GM19023 (cell line): ENCODE results near the gene MACIR.
"Not testable (repeated sequence)": the region's sequence is repeated elsewhere in the genome, so short reads cannot be mapped to it uniquely, and the experiment has no call there.

Source experiments
- ATAC-seq: cut with Tn5 transposase; IDR thresholded peaks from one replicate; pipeline ENCODE4 v1.9.1; 2021; ENCODE audit warnings: mild to moderate bottlenecking, moderate library complexity; ENCODE audit not compliant: unreplicated experiment

MACIR gene, protein sequence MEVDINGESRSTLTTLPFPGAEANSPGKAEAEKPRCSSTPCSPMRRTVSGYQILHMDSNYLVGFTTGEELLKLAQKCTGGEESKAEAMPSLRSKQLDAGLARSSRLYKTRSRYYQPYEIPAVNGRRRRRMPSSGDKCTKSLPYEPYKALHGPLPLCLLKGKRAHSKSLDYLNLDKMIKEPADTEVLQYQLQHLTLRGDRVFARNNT

GRCh38 chr5:103258368-103258956 is at the start of gene MACIR:
Gene MACIR (plus strand): TSS chr5:103258763. CDS start chr5:103275920, 17,157 bp downstream.
- ATAC-seq = peak; percentile 83

DNA sequence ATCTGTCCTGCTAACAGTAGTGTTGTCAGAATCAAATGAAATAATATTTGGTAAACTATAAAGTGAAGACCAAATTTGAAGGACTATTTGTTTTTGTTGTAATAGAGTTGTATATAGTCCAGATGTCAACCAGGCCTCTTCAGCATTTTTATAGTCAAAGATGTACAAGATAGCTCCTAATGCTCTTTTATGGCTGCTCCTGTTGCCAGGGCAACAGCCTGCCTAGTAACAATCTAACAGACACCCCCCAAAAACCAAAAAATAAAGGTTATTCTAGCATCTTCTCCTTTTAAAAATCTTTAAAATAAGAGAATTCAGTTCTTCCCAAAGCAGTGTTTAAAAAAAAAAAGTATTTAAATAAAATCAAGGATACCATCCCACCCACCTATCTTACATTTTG is 49.5 kb upstream of the MACIR start:
- no peak for ATAC-seq

GRCh38 chr5:103210952-103211351 is 47.6 kb upstream of the MACIR start:
- no peak for ATAC-seq

DNA sequence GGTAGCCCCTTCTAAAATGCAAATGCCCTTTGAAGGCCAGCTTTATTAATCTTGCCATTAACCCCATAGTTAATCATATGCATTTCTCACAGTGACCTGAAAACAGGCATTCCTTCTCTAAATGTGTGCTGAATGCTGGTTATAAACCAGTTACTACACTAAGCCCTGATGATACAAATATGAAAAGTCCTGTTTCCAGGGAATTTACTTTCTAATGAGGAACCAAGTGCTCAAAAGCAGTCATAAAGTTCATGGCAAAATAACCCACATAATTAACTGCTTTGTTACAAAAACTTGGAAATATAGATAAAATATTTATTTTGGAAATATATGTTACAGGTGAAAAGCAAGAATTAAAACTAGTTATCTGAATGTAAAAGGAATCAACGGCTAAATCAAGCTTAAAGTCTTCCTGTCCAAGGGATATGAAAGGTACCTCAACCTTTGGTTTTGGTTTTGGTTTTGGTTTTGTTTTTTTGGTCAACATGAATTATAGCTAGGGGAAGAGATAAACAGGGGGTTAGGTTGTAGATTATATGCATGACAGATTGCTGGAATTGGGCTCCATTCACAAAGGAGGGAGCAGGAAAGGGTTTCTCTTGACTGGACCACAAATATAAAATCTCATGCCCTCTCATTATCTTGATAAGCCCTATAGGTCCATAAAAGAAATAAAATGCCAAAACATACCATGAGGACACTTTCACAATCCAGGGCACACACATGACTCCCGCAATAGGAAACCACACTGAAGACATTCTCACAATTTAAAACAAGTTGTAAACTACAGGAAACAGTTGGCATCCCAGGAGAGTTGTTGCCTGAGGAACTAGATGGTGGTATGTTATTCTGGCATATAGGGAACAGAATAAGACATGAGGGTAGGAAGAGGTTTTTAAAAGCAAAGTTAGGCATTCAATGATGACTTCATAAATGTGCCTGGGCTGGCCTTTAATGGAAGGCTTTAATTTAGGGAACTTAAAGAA is 46.7 kb upstream of the MACIR start:
- ATAC-seq = peak; percentile 79

DNA sequence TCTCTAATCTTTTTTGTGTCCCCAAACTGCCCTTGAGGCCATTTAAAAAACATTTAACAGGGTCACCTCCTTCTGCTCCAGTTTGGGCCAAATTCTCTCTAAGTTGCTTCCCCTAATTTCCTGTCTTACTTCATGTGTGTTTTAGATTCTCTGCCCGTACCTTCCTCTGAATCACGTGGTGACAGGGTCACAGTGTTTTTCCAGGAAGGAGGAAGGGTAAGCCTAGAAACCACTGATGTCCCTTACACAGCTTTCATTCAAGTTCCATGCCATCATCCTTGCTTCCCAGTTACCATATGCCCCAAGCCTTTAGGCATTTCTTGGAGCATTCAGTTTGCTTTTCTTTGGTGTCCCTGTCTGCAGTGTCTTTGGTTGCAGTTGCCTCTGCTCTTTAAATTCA is 42.4 kb upstream of the MACIR start:
- no peak for ATAC-seq

DNA sequence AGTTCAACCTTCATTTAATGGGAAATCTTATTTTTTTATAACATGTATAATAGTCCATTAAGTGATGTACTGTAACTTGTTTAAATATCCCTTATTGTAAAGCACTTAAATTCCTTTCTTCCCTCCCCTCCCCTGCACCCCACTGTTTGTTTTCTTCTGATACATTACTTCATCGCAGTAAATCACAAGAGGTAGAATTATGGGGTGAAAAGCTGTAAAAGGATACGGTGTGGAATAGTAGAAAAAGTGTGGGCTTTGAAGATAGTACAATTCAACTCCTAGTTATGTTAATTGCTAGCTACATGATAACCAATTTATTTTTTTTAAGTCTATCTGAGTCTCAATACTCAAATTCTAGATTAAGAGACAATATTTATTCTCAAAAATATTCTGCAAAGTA is 41.9 kb upstream of the MACIR start:
- ATAC-seq = no peak

DNA sequence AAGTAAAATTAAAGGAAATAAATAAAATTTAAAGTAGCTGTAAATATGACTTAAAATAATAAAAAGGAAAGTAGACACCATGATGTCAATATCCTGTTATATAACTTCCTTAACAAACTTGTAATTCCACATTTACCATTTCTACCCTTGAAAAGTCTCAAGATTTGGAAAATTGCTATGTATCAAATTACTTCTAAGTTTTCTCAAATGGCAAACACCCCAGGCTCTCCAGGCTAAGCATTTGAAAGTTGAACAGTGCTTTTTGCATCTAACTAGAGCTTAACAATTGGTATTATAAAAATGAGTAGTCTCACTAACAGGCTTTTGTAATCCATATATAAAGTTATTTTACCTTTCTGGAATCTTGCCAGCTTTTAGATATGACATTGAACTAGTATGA is 41.5 kb upstream of the MACIR start:
- no peak for ATAC-seq

GRCh38 chr5:103218164-103218563 is 40.4 kb upstream of the MACIR start:
- ATAC-seq = no peak

- ATAC-seq = not testable (repeated sequence)
Observed at GRCh38 chr5:103219074-103219473, 39.5 kb upstream of the MACIR start.

DNA sequence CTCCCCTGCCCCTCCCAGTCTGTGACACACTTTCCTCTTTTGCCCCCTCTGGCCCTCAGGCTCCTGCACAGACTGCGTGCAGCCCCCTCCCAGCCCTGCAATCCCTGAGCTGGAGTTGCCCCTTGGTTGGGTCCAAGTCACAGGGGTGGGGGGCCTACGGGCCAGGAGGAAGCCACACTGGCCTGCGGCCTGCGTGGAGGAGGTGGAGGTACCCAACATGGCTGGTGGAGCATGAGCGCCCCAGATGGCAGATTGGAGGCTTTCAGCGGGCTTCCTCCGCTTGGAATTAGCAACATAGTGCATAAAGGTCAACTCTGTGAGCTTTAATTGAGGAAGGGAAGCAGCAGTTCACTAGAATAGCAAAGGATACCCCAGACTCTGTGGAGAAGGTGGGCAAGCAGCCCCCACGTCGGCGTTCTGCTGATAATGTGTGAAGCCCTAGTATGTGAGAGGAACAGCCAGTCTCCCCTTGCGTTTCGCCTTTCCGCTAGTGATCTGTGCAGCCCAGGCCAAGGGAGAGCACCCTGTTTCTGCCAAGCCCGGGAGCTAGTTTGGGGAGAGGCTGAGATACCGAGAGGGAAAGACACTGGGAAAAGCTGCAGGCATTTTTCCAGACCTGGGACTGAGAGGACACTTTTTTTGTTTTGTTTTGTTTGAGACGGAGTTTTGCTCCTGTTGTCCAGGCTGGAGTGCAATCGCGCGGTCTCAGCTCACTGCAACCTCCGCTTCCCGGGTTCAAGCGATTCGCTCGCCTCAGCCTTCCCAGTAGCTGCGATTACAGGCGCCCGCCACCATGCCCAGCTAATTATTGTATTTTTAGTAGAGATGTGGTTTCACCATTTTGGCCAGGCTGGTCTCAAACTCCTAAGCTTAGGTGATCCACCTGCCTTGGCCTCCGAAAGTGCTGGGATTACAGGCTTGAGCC is 35.3 kb upstream of the MACIR start:
- ATAC-seq = no peak

GRCh38 chr5:103224118-103224893 is 34.3 kb upstream of the MACIR start:
- peak; percentile 97 for ATAC-seq

- ATAC-seq = no peak
Observed at GRCh38 chr5:103224894-103225246, 33.7 kb upstream of the MACIR start.

GRCh38 chr5:103228061-103228460 is 30.5 kb upstream of the MACIR start:
- ATAC-seq = no peak

DNA sequence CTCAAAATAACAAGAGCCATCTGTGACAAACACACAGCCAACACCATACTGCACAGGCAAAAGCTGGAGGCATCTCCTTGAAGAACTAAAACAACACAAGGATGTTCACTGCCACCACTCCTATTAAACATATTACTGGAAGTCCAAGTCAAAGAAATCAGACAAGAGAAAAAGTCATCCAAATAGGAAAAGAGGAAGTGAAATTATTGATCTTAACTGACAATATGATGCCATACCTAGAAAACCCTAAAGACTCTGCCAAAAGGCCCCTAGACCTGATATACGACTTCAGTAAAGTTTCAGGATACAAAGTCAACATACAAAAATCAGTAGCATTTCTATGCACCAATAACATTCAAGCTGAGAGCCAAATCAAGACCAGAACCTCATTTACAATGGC is 30.0 kb upstream of the MACIR start:
- ATAC-seq = no peak

DNA sequence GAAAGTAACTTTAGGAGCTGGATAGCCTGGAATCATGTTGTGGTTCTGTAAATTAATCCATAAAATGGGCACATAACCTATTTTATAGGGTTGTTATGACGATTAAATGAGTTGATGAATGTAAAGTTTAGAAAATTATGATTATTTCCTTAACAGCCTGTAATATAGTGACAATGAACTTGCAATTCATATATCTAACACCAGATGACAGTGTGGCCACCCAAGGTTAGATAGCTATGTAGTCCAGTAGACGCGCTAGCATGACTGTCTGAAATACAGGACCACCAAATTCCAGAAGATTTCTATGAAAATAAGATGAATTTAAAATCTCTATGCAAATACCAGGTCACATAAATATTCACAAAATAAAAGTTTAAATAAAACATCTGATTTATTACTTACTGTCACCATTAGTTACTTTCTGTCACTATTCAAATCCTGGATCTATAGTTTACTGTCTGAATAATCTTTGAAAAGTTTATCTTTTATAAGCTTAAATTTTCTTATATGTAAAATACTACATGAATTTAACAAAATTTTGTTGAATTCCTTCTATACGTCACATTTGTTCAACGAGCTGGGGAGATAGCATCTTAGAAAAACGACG is 26.1 kb upstream of the MACIR start:
- peak; percentile 80 for ATAC-seq

DNA sequence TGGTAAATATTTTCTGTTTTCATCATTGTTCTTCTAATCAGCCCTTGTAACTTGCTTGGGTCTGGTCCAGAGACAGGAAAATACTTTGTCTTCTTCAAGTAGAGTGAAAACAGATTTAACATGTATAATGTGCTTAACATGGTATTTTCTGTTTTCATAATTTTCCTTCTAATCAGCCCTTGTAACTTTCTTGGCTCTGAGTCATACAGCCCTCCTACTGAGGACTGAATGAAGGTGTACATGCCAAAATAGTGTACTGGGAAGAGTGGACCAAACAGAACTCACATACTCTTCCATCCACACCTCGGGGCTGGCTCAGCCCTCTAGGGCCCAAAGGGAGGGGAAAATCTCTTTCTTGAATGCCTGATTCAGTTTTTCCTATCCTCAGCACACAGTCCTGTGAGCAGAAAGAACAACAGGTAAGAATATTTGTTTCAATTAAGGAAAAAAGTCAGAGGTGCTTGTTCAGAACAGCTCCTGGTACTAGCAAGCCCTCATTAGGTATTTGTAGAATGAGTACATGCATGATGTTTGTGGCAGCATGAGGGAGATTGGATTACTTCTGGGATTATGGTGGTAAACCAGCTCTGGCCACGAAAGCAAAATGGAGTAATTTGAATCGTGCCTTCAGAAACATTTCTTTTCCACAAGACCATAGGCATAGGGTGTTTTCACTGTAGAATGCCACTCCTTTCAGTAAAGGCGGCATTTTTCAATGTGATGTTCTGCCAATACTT is 24.2 kb upstream of the MACIR start:
- no peak for ATAC-seq

DNA sequence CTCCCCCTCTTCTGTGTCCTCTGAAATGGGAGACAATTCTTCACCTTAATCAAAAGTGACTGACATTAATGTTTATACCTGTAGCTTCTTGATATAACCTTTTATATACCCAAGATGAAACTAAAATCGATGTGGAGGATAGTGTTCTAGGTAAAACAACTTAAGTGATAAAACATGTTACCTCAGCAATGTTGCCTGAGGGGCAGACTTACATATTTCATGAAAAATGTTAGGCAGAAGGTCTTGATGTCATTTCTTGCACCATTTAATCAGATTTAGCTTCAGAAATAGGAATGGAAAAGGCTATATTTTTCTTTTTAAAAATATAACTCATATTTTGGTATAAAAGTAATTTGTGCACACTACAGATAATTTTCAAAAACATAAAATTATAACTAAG is 22.7 kb upstream of the MACIR start:
- no peak for ATAC-seq

- no peak for ATAC-seq
Observed at GRCh38 chr5:103237778-103238177, 20.8 kb upstream of the MACIR start.

DNA sequence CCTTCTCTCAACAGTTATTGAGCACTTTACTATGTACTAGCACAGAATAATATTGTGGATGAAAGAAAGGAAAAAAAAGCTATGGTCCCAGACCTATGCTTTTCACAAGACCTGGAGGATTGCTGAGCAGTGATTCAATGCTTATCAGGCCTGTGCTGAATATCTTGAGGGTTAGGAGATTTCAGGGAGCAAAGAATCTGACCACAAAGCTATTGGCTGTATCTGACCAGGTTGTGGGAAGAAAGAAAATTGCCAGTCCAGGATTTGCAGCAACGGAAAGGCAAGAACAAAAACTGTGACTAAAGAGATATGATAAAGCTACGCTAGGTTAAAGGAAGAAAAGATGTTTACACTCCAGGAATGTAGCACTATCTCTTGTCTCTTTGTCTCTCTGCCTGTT is 14.9 kb upstream of the MACIR start:
- ATAC-seq = no peak
